GM23248 (cell line): ENCODE data around the gene SEMA3F.

ENCODE experiments used
- EZH2 ChIP-seq: fragments of 200-600 bp; sonication (generic); IDR thresholded peaks from 2 replicates; pipeline ENCODE4 v1.6.1; 2018; ENCODE audit warnings: antibody characterized with exemption, mild to moderate bottlenecking; ENCODE audit not compliant: insufficient read depth, poor library complexity, severe bottlenecking
- EZH2phosphoT487 ChIP-seq: fragments of 200-600 bp; sonication (generic); IDR thresholded peaks from 2 replicates; pipeline ENCODE4 v1.6.1; 2018; ENCODE audit warnings: antibody characterized with exemption, moderate library complexity, mild to moderate bottlenecking, low read depth; ENCODE audit not compliant: insufficient read depth

- TF ChIP-seq EZH2phosphoT487 = no peak
- no peak for TF ChIP-seq EZH2
These were observed 7.1 kb downstream of the SEMA3F start for GRCh38 chr3:50162034-50162883.
